HG03103 (cell line): ENCODE measurements around the gene CTCFL.

ENCODE experiments used
- ATAC-seq: cut with Tn5 transposase; IDR thresholded peaks from one replicate; pipeline ENCODE4 v1.9.1; 2021; ENCODE audit warnings: low read depth; ENCODE audit not compliant: unreplicated experiment

CTCFL gene

GRCh38 chr20:57469418-57470211, 55.3 kb downstream of the CTCFL start:
- no peak for ATAC-seq

- ATAC-seq = no peak
These were observed 56.2 kb downstream of the CTCFL start for GRCh38 chr20:57468523-57469417.

GRCh38 chr20:57467742-57468141, 57.2 kb downstream of the CTCFL start:
- no peak for ATAC-seq

GRCh38 chr20:57465943-57466342, 59.0 kb downstream of the CTCFL start:
- ATAC-seq = no peak

GRCh38 chr20:57465486-57465885, 59.5 kb downstream of the CTCFL start:
- ATAC-seq = no peak

- no peak for ATAC-seq
These were observed 60.2 kb downstream of the CTCFL start for GRCh38 chr20:57464642-57465211.

- ATAC-seq = no peak
These were observed 62.2 kb downstream of the CTCFL start for GRCh38 chr20:57462781-57463180.

GRCh38 chr20:57461726-57462125, 63.2 kb downstream of the CTCFL start:
- ATAC-seq = no peak

- no peak for ATAC-seq
These were observed 64.0 kb downstream of the CTCFL start for GRCh38 chr20:57460781-57461465.

- no peak for ATAC-seq
These were observed 65.0 kb downstream of the CTCFL start for GRCh38 chr20:57459897-57460296.

- ATAC-seq = no peak
These were observed 65.7 kb downstream of the CTCFL start for GRCh38 chr20:57459278-57459677.

GRCh38 chr20:57458400-57459160, 66.4 kb downstream of the CTCFL start:
- no peak for ATAC-seq

- ATAC-seq = no peak
These were observed 67.5 kb downstream of the CTCFL start for GRCh38 chr20:57457243-57458095.

- no peak for ATAC-seq
These were observed 68.8 kb downstream of the CTCFL start for GRCh38 chr20:57456116-57456515.

GRCh38 chr20:57455386-57455785, 69.6 kb downstream of the CTCFL start:
- ATAC-seq = no peak

GRCh38 chr20:57451795-57452661, 72.9 kb downstream of the CTCFL start:
- no peak for ATAC-seq

GRCh38 chr20:57451431-57451794, 73.5 kb downstream of the CTCFL start:
- ATAC-seq = no peak

- no peak for ATAC-seq
These were observed 74.0 kb downstream of the CTCFL start for GRCh38 chr20:57450931-57451330.
